C4-2B (cell line): ENCODE data around the gene DUSP16.

Source experiments
- CTCF ChIP-seq: fragments of 450-650 bp; conservative IDR thresholded peaks from 2 replicates; pipeline ENCODE4 v1.5.1; 2017; ENCODE audit warnings: mild to moderate bottlenecking
- ZFX ChIP-seq: fragments of 450-650 bp; IDR thresholded peaks from 2 replicates; pipeline ENCODE4 v1.6.1; 2017

DNA sequence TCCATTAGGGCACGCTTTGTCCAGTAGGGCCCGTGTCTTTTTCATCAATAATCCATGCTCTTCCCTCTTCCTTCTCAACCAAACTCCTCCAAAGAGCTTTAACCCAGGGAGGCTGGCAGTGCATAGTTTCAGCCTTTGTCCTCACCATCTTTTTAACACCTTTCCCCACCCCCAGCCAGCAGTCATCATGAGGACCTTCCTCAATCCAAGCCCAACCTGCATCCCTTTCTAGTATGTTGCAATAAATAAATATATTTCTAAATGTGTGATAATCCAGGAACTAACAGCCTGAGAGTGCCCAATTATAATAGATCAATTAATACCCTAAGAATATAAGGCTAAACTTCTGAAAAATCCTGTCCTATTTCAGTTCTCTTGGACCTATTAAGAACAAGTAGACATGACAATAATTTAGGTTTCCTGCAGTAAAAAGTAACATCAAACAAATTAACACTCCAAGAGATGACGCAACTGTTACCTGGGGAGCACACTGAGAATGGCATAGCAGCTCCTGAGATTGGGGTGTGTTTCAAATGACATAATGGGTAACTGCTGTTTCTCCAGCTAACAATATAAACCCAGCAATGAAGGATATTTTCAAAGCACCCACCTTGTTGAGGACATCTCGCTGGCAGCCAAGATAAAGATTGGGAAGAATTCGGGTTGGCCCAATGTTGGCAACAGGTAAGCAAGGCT lies 62.6 kb downstream of the DUSP16 start:
- no peak for TF ChIP-seq CTCF
- no peak for TF ChIP-seq ZFX
